T1000 (cell line): ENCODE data around the gene PRKAR1B.
A peak's percentile ranks its signal among the peaks of the same experiment; 100 is the strongest.
"Not testable (repeated sequence)": the region's sequence is repeated elsewhere in the genome, so short reads cannot be mapped to it uniquely, and the experiment has no call there.

ENCODE experiments used
- DNase-seq: peaks from one replicate; lab custom pipeline; 2025; ENCODE audit warnings: mixed read lengths; lab: John Stamatoyannopoulos, UW

Gene PRKAR1B

GRCh38 chr7:621572-622285, 105.4 kb downstream of the PRKAR1B start:
- no peak for DNase-seq

GRCh38 chr7:620885-621284, 106.2 kb downstream of the PRKAR1B start:
- no peak for DNase-seq

- DNase-seq = no peak
Observed at GRCh38 chr7:620056-620455, 107.0 kb downstream of the PRKAR1B start.

- DNase-seq = no peak
Observed at GRCh38 chr7:619368-619840, 107.7 kb downstream of the PRKAR1B start.

- no peak for DNase-seq
Observed at GRCh38 chr7:618539-619367, 108.3 kb downstream of the PRKAR1B start.

GRCh38 chr7:617614-618538, 109.2 kb downstream of the PRKAR1B start:
- DNase-seq = no peak

GRCh38 chr7:613442-614140, 113.5 kb downstream of the PRKAR1B start:
- DNase-seq = no peak

GRCh38 chr7:611837-612236, 115.2 kb downstream of the PRKAR1B start:
- not testable (repeated sequence) for DNase-seq

- DNase-seq = no peak
Observed at GRCh38 chr7:611281-611810, 115.7 kb downstream of the PRKAR1B start.

GRCh38 chr7:610531-611280, 116.4 kb downstream of the PRKAR1B start:
- DNase-seq = no peak

GRCh38 chr7:610141-610530, 116.9 kb downstream of the PRKAR1B start:
- no peak for DNase-seq

GRCh38 chr7:609365-609764, 117.7 kb downstream of the PRKAR1B start:
- DNase-seq = no peak

- DNase-seq = no peak
Observed at GRCh38 chr7:608954-609353, 118.1 kb downstream of the PRKAR1B start.

GRCh38 chr7:608361-608760, 118.7 kb downstream of the PRKAR1B start:
- DNase-seq = no peak

- no peak for DNase-seq
Observed at GRCh38 chr7:607938-608337, 119.1 kb downstream of the PRKAR1B start.

GRCh38 chr7:605661-606450, 121.2 kb downstream of the PRKAR1B start:
- no peak for DNase-seq

GRCh38 chr7:604884-605531, 122.1 kb downstream of the PRKAR1B start:
- DNase-seq = no peak

GRCh38 chr7:604001-604883, 122.8 kb downstream of the PRKAR1B start:
- DNase-seq = peak; percentile 77
